ENCODE measurements around the gene TMC6. TPM values are rescaled to one million over a fixed set of nuclear protein-coding genes. Genes with fewer than 3 reads are reported as not detected.

TMC6 gene

GRCh38 chr17:78063489-78063888 is 65.1 kb downstream of the TMC6 start:
- H3K9me3 ChIP-seq (replicated peaks; ENCODE audit: low read length), result no peaks in the 10 kb centered on the region
- no peaks in the 10 kb centered on the region for H3K27me3 ChIP-seq (ENCODE audit: control insufficient read depth, insufficient read depth, low read length)
- H3K4me2 ChIP-seq (ENCODE audit: low read length), result no peak overlapping the region
- no peak overlapping the region for H3K9ac ChIP-seq (ENCODE audit: low read depth, low read length)
- peaks cover 7% of the 10 kb centered on the region for H3K36me3 ChIP-seq (ENCODE audit: insufficient read depth, low read length)
- H3K4me3 ChIP-seq (ENCODE audit: low read length), result no peak overlapping the region
- H3K4me1 ChIP-seq (ENCODE audit: control insufficient read depth, insufficient read depth, low read length), result peaks cover 9% of the 10 kb centered on the region

DNA sequence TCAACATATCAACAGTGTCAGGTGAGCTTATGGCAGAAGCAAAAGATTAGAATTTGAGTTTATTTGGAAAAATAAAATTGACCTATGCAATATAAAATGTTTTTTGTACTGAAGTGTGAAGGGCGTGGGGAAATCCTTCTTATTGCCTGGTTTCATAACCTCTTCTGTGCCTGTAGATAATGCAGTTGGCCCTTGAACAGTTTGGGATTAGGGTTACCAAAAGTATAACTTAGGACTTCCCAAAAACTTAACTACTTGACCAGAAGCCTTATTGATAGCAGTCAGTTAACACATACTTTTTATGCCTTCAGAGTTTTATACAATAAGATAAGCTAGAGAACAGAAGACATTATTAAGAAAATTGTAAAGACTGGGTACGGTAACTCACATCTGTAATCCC is 66.0 kb downstream of the TMC6 start:
- Histone ChIP-seq H3K4me2 (ENCODE audit: low read length) (no peak overlapping the region), H3K36me3 (ENCODE audit: insufficient read depth, low read length) (peaks cover 2% of the 10 kb centered on the region), H3K27me3 (ENCODE audit: control insufficient read depth, insufficient read depth, low read length) (no peaks in the 10 kb centered on the region), H3K9ac (ENCODE audit: low read depth, low read length) (no peak overlapping the region), H3K4me3 (ENCODE audit: low read length) (no peak overlapping the region), H3K4me1 (ENCODE audit: control insufficient read depth, insufficient read depth, low read length) (peaks cover 9% of the 10 kb centered on the region), H3K9me3 (replicated peaks; ENCODE audit: low read length) (no peaks in the 10 kb centered on the region)

Small RNAs within 50 kb of the gene (small RNA-seq; reads per million reads assigned to genes)
- not detected for gene RNU6-625P
